Inflammatory macrophage (primary cell): ENCODE results near the gene GSTM5.
"Not testable (repeated sequence)": the region's sequence is repeated elsewhere in the genome, so short reads cannot be mapped to it uniquely, and the experiment has no call there.

Experiments used
- DNase-seq, 2 donors: peaks; one replicate each; pipeline ENCODE4 v3.0.0-alpha.2; 2020 to 2022
- total RNA-seq, 18 experiments: gene quantifications; one replicate each; lab custom pipeline; 2026; ENCODE audit warnings: mixed read lengths in 6 of 18, inconsistent platforms in 2 of 18; lab: John Stamatoyannopoulos, UW

The GSTM5 gene
- total RNA-seq = 0 to 0.57 (median 0) reads per million in 18 experiments

GRCh38 chr1:109711593-109712320, at the start of gene GSTM5:
Gene GSTM5 (plus strand): TSS chr1:109712251. CDS start chr1:109712313, 62 bp downstream.
- not testable (repeated sequence) for DNase-seq

- DNase-seq = no peak
Observed at GRCh38 chr1:109664671-109665070, 47.4 kb upstream of the GSTM5 start.

- peak; percentile 59 to 78 for DNase-seq
Observed at GRCh38 chr1:109667452-109668122, 44.5 kb upstream of the GSTM5 start, which contains the start of gene GSTM2. Gene GSTM2 (plus strand): TSS chr1:109668057. CDS start chr1:109668116, 59 bp downstream.

GRCh38 chr1:109668123-109668775, 43.8 kb upstream of the GSTM5 start:
- DNase-seq = no peak

GRCh38 chr1:109669246-109669948, 42.7 kb upstream of the GSTM5 start:
- DNase-seq = no peak

GRCh38 chr1:109669949-109670302, 42.1 kb upstream of the GSTM5 start:
- not testable (repeated sequence) for DNase-seq

GRCh38 chr1:109671067-109671466, 41.0 kb upstream of the GSTM5 start:
- DNase-seq = no peak

- DNase-seq = not testable (repeated sequence)
Observed at GRCh38 chr1:109673861-109674260, 38.2 kb upstream of the GSTM5 start.

GRCh38 chr1:109676683-109677381, 35.2 kb upstream of the GSTM5 start:
- not testable (repeated sequence) for DNase-seq

GRCh38 chr1:109677459-109677858, 34.6 kb upstream of the GSTM5 start:
- DNase-seq = no peak

GRCh38 chr1:109678637-109679036, 33.4 kb upstream of the GSTM5 start:
- DNase-seq = not testable (repeated sequence)

GRCh38 chr1:109684777-109685176, 27.3 kb upstream of the GSTM5 start:
- DNase-seq = peak in 1 of 2 donors; percentile 57

- DNase-seq = not testable (repeated sequence)
Observed at GRCh38 chr1:109685399-109685798, 26.7 kb upstream of the GSTM5 start.

- not testable (repeated sequence) for DNase-seq
Observed at GRCh38 chr1:109685890-109686289, 26.2 kb upstream of the GSTM5 start.

GRCh38 chr1:109687109-109687508, 24.9 kb upstream of the GSTM5 start:
- not testable (repeated sequence) for DNase-seq

- peak; percentile 76 to 92 for DNase-seq
Observed at GRCh38 chr1:109687641-109688499, 24.2 kb upstream of the GSTM5 start, which contains the start of gene GSTM1. Gene GSTM1 (plus strand): TSS chr1:109687817. CDS start chr1:109687874, 57 bp downstream.

GRCh38 chr1:109689844-109690405, 22.1 kb upstream of the GSTM5 start:
- DNase-seq = no peak

- DNase-seq = peak in 1 of 2 donors; percentile 22
Observed at GRCh38 chr1:109691759-109692158, 20.3 kb upstream of the GSTM5 start.

- not testable (repeated sequence) for DNase-seq
Observed at GRCh38 chr1:109694400-109694799, 17.7 kb upstream of the GSTM5 start.

- not testable (repeated sequence) for DNase-seq
Observed at GRCh38 chr1:109695138-109695537, 16.9 kb upstream of the GSTM5 start.
